NCI-H510A treated with DMSO at 0.1 percent for 48 hours (cell line): ENCODE data around the gene AGFG2.

Experiments
- DNase-seq: peaks from one replicate; lab custom pipeline; 2025; lab: John Stamatoyannopoulos, UW

Gene AGFG2

DNA sequence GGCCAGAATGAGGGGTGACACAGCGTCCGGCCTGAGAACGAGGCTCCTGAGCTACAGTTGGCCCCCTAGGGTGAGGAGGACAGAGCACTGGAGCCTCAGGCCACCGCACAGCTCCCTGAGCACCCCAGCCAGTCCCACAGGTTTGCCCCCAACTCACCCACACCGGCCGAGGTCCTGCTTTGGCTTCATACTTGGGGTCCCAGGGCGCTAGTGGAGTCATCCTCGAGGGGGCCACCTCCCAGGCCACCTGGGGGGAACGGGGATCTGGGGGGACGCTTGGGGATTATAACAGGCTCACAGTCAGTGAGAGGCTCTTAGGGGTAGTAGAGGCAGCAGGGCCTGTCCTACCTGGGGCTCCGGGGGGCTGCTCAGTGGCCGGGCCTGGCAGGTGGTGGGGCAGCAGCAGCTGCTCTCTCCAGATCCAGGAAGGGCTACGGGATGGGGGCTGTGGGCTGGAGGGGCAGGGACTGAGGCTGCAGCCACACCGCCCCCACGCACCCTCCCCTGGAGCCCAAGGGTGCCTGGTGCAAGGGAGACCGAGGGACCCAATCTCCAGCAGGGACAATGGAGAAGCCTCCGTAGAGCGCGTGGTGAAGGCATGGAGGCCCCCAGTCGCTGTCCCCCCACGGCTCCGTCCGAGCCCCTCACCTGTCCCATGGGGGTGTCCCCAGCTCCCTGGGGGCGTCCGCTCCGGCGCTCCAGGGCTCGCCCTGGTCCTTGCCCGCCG lies 34.1 kb downstream of the AGFG2 start:
- DNase-seq: no peak

DNA sequence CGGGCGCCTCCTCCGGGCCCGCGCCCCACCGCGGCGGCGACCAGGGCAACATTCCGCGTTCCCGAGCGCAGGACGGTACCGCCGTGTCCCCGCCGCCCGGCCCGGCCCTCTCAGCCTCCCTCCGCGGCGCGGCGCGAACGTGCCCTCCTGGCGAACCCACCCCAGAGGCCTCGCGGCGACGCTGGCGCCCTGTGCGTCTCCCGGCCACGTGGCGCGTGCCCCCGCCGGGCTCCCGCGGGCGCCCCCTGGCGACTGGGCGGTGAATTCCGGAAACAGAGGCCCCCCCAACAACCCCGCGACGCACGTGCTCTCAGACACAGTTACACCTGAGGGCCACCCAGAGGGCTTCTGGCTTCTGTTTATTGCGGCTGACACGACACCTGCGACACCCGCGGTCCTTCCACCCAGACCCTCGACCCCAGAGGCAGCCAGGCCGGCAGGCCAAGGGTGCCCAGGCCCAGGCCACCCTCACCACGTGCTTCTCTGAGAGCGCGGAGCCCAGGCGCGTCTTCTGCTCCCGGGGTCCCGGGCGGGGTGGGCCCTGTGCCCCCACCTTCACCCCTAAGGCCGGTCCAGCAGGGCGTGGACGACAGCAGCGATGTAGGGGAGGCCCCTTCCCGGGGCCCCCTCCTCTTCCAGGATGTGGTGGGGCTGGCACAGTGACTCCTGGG lies 34.8 kb downstream of the AGFG2 start, which contains the start of gene SAP25:
SAP25 (minus strand) TSS at position 210 of the 671 bp plus-strand sequence; CDS start at position 52, 158 bp downstream.
- no peak for DNase-seq

DNA sequence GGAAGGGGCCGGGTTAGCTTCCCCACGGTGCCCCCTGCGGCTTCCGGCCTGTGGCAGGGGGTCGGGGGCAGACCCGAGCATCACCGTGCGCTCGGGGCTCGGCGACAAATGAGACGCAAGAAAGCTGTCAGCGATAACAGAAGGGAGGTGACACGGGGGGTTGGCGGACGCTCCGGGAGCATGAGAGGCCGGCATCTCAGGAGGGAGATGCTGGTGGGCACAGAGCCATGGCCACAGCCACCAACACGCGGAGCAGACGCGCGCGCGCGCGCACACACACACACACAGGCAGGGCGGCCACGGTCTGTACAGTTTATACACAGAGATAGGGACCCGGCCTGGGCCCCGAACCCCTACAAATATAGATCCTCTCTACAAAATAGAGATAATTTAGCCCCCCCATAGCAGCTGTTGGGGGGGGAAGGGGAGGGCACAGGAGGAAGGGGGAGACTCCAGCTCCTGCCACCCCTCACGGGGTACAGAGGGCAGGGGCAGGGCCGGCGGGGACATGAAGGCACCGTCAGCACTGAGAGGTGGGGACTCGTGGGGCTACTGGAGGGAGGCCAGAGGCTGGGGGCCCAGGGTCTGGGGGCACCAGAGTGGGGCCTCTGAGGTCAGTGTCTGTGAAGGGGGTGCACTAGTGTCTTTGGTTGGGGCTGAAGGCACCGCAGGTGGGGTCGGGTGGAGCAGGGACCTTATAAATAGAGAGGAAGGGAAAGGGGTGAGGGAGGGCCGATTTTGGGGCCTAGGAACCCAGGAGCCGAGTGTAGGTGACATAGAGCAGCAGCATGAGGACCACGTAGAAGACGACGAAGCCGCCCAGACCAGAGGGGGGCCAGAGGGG lies 35.6 kb downstream of the AGFG2 start:
- DNase-seq: no peak

DNA sequence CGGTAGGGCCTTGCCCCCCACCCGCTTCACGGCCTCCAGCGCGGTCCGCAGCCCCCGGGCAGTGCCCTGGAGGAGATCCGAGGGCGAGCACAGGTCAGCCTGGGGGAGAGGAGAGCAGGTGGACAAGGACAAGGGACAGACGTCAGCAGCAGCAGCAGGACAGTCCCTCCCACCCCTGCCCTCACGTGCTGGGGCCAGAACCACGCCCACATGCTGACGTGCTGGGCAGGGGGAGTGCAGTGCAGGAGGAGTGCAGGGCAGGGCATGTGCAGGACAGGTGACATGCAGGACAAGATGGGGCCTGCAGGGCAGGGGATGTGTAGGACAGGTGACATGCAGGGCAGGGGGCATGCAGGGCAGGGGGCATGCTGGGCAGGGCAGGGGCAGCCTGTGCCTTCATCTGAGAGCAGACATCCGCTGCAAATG lies 36.2 kb downstream of the AGFG2 start:
- no peak for DNase-seq

DNA sequence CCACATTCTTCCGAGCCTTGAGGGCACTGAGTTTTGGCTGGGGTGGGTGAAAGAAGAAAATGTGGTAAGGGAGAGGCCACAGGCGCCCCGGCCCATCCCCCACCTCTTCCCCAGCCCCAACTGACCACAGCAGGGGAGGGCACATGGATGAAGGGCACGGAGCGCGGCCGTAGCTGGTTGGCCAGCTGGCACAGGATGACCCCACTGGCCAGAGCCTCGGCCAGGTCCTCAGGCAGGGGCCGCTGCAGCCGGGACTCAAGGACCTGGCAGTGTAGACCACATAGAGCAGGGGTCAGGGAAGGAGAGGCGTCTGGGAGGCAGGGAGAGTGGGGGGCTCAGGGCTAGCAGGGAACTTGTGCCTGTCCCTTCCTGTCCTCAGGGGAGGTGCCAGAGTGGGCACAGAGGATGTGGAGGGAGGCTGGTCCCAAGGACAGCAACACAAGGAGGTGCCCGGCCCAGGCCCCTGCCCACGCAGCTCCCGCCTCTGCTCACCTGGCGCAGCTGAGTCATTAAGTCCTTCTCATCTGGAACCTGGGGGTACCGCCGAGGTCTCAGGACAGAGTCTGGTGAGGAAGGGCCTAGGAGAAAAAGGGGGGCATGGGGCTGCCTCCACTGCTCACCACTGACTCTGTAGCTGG lies 36.9 kb downstream of the AGFG2 start:
- DNase-seq: no peak

DNA sequence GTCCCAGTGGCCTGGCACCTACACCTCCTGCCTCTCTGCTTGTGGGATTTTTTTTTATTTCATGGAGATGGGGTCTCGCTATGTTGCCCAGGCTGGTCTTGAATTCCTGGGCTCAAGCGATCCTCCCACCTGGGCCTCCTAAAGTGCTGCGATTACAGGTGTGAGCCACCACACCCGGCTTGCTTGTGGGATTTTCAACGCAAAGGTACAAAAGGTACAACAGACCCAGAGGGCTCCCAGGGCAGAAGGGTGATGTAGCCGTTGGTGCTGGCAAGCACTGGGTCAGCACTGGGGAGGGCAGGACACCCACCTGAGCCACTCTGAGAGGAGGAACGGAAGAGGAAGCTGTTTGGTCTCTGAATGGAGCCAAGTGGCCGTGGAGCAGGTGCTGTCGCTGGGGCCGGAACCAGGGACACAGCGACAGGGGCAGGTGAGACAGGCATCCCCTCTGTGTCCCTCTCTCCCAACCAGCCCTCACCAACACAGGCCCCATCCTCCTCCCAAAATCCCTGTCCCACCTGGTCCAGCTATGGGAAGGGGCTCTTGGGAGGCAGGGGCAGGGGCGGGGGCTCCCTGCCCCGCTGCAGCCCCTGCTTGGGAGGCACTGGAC lies 37.5 kb downstream of the AGFG2 start:
- DNase-seq: no peak

DNA sequence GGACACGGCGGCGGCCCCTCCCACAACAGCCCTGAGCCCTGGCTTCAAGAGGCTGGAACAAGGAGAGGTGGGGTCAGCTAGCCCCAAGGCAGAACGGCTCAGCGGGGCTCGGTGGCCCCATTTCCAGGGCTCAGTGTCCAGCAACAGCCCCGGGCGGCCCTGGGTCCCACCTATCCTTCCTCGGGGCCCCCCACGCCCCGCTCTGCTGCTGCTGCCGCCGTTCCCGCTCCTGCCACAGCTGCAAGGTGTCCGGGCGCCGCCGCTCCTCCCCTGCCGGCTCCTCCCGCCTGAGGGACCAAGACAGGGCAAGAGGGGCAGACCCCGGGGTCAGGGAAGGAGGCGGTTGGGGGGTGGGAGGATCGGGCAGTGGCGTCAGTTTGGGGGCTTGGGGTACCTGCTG lies 38.1 kb downstream of the AGFG2 start:
- no peak for DNase-seq

DNA sequence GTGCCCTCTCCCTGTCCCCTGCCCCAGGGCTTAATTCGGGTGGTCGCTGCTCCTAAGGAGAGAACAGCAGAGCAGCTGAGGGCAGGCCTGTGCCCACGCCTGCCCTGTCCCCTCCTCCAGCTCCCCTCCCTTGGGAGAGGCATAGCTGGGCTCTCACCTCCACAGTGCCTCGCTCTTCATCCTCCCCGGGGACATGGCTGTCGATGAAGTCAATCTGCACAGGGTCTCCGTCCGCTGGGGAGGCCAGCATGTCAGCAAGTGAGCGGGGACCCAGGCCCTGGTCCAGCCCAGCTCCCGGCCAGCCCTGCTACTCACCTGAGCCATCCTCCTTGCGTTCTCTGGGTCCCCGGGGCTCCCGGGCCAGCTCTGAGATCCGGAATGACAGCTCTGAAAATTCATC lies 38.5 kb downstream of the AGFG2 start:
- no peak for DNase-seq

DNA sequence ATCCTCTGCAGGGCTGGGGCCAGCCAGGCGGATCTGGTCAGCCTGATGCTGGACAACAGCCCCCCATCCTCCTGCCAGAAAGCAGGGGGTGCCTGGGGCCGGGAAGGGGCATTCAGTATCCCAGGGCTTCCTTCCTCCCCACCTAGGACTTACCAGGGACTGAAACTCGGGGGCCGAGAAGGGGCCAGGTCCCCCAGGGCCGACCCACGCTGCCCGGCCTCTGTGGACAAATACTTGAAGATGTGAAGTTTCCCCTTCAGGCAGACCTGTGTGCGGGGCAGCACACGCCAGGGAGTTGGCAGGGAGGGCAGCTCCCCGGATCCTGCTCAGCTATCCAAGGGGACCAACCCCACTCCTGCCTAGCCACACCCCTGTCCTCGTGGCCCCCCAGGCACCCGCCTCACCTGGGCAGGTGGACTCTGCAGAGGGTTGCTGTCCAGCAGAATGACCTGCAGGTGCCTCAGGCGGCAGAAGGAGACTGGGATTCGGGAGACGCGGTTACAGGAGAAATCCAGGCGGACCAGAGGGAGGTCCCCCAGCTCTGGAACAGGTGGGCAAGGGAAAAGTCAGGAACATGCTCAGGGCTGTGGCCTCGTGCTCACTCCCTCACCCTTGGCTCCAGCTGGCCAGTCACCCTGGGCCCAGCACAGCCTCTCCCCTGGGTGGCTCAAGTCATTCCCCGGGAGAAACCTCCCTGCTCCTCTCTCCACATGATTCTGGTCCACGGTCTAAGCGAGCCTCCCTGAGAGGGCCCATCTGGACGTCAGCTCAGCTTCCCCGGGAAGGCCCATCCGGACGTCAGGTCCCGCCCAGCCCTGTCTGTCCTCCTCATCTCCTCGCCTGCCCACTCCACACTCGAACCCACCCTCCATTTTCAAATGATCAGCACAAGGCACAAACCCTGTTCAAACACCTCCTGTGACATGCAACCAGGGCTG lies 39.5 kb downstream of the AGFG2 start:
- no peak for DNase-seq

DNA sequence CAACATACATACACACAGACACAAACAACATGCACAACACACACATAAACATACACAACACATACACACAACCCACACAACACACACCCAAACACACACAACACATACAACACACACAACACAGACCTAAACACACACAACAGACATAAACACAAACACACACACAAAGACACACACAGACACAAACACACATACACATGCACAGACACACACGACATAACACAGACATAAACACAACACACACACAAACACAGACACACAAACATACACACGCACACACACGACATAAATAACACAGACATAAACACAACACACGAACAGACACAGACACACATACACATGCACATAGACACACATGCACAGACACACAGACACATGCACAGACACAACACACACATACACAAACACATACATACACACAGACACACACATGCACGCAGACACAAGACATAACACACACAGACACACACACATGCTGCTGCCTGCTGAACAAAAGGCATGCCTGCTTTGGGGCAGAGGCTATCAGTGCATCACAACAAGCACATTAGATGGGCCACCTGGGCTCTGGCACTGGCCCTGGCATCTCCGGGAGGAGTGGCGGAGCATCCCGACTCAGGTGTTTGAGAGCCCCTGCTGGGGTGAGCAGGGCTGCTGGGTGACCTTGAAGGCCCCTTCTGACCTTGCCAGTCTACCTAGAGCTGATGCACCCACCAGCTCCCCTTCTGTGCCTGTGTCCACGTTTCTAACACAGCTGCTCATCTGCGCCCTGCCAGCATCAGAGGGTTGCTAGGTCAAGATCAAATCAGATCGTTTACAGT lies 41.7 kb downstream of the AGFG2 start:
- no peak for DNase-seq

DNA sequence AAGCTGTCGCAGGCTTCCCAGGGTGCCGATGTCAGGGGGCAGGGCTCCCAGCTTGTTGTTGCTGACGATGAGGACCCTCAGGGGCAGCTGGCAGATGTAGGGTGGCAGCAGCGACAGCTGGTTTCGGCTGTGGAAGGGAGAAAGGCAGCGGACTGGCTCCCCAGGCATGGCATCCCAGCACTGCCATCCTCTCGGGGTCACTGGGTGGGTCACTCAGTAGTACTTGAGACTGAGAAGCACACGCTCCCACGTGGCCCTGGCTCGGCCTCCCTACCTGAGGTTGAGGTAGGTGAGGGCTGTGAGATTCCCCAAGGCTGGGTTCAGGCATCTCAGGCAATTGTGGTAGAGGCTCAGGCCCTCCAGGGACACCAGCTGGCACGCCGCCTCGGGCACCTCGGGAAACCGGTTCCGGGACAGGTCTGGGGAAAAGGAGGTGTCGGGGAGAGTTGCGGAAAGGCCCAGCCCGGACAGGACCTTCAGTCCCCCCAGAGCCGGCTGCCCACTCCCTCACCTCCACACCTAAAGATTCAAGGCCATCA lies 43.1 kb downstream of the AGFG2 start:
- no peak for DNase-seq

DNA sequence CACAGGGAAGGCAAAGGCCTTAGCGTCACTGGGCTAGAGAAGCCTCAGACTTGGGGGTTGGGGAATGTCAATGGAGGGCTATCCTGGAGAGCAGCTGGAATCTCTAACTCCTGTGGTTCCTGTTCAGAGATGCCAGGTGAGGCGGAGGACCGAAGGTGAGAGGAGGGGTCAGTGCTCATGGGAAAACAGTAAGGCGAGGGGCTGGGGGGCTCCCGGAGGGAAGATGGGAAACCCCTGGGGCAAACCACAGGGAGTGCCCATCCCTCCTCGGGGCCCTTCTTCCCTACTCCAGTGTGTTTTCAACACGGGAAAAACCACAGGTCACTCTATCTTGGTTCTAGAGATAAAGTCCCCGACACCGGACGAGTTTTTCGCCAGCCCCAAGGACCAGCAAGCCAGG lies 43.6 kb downstream of the AGFG2 start:
- DNase-seq: no peak

DNA sequence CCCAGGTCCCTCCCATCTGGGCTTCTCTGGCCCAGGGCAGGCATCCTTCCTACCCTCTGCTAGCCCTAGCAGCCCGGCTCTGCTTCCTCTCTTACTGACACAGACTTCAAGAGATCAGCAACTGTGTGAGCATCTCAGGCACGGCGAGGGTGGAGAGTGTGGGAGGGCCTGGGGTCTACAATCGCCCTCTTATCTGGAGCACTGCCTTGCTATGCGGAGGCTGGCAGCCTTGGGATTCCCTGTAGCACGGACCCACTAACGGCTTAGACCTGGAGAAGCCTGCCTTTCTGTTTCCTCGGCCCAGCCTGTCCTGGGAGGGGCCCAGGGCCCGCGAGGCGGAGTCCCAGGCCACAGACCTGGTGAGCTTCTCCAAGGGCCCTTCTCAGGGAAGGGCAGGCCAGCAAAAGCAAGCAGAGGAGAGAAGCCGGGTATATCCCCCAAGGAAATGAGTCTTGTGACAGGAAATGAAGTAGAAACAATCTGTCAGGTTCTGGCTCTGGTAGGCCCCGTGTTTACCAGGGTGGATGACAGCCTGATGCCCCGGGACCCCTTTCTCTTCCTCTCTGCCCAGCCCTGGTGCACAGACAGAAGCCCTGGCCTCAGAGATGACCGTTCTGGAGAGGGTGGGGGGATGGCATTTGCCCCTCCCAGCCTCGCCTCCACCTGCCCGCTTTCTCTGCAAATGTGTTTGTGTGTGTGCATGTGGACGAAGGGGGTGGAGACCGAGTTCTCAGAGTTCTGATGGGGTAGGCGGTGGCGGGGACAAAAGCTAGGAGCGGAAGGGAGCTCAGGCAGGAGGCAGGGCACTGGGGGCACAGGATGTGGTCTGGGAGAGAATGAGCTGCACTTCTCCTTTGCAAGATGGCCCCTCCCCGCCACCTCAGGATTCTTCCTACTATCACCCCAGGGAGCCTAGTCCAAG lies 44.4 kb downstream of the AGFG2 start:
- no peak for DNase-seq

DNA sequence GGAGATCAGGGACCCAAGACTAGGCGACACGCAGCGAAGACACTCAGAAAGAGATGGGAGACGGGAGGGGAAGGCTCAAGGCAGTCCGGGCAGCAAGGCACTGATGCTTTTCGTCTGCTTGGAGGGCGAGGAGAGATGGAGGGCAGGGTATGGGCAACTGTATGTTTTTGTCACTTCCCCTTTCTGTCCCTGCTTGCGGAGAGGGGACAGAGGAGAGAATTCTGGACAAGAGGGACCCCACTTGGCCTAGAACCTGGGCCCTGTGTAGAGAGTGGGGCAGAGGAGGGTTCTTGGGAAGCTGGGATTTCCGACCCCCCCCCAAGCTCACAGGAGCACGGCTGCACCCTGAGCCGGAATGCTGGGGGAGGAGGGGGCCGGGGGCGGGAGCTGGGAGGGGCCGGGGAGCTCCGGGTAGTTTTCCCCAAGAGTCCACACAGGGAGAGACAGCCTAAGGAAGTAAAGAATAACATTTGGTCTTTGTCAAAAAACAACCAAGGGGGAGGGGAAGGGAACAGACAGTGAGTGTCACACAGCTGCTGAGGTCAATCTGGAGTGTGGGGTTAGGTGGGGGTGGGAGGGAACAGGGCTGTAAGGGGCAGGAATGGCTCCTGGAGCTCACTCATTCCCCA lies 45.2 kb downstream of the AGFG2 start:
- no peak for DNase-seq

DNA sequence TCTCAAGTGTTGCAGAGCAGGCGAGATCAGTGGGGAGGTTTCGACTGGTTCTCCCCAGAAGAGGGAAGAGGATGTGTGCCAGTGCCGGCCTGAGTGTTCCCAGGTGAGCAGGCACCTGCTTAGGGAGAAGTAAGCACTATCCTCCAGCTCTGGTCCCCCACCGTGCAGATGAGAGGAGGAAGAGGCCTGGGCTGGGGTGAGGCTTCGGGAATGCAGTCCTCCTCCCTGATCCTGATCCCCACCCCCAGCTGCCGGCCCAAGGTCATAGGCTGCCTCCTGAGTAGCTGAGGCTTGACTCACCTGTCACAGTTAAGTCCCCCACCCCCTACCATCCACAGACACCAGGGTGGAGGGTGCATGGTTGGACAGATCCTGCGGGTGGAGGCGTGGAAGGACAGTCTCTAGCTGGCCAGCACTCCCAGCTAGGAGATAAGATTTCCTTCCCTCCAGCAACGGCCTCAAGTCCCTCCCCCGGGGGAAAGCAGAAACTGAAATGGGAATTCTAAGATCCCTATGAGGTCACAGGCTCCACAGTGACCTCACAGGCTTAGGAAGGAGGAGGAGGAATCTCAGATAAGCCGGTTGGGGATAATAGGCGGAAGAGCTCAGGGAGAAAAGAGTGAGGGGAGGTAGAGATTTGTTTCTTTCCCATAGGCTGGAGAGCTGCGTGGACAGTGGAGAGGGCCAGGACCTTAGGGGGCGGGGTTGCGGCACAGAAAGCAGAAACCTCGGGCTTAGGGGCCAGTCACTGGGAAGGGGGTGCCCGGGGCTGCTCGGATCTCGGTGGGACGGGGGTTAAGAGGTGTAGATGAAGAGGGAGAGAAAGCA lies 45.9 kb downstream of the AGFG2 start:
- DNase-seq: peak; percentile 48

DNA sequence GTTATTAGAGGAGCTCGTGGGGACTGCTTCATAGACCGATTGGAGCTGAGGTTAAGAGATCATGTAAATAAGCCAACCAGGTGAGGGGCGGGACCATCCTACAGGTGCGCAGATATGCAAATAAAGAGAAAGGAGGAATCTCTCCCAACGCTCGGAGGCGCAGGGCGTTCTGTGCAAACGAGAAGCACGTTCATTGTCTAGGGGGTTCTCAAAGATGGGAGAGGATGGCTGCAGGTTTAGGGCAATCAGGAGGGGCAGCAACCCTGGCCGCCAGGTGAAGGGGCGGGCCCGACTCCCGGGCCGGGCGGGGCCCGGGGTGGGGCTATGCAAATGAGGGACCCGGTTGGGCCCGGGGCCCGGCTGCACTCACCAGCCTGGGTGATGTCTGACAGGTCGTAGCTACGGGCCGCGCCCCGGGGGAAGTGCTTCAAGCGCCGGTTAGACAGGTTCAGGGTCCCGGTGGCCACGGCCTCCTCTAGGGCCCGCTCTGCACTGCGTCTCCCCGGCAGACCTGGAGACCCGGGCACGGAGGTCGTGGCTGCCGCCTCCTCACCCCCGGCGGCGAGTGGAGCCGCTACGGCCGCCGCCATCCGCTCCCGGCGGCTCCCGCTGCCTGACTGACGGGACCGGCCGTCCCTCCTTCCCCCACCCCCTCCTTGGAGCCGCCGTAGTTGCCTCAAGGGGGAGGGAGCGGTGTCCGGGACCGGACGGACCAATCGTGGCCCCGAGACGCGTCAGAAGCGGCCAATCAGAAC lies 46.7 kb downstream of the AGFG2 start, which contains the start of gene LRCH4:
LRCH4 (minus strand) TSS at position 619 of the 755 bp plus-strand sequence; CDS start at position 590, 29 bp downstream.
- DNase-seq: peak; percentile 48
